ENCODE data around the gene ZNF367. TPM values are rescaled to one million over a fixed set of nuclear protein-coding genes. Genes with fewer than 3 reads are reported as not detected.
A peak's percentile ranks its signal among the peaks of the same experiment; 100 is the strongest.

The ZNF367 gene
- polyA plus RNA-seq, 1 of the 3 experiments (the other 2 are of a cell fraction), result 1.5 TPM

DNA sequence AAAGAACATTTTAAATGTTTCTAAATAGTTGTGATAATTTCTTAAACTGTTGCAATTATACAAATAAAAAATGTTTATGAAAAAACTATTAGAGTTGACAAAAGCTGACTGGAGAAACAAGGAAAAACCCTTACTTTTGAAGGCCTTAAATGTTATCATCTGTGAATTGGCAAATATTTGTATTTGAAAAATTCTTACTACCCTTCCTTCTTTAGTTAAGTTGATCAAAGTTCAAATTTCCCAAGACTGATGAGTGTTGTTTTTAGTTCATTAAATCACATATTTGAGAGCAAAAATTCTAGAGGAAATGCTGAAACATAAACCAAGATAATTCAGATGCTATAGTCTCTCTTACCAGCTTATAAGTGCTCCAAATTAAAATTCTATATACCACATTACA, 32.0 kb downstream of the ZNF367 start:
- Histone ChIP-seq H3K27me3 (ENCODE audit: insufficient read depth) (no peaks in the 10 kb centered on the region), H3K9me2 (no peaks in the 10 kb centered on the region), H3K4me3 (ENCODE audit: low read depth in 2 of 2, low read length in 1 of 2) (no peak overlapping the region), H3K9ac (no peak overlapping the region), H3K27ac (ENCODE audit: low read depth in 2 of 2, low read length in 1 of 2) (no peak overlapping the region), H3K4me1 (ENCODE audit: control insufficient read depth in 1 of 2, insufficient read depth in 2 of 2, low read depth in 1 of 2, low read length in 1 of 2) (peaks cover 9 to 18% of the 10 kb centered on the region in 2 experiments; a peak in 3 of 4 replicates), H3F3A (replicated peaks; ENCODE audit: insufficient read depth) (peaks cover 5% of the 10 kb centered on the region), H2AFZ (ENCODE audit: low read depth) (peak overlapping the region; percentile 27; the same call in 1 of the 2 replicates), H3K4me2 (no peak overlapping the region), H4K20me1 (ENCODE audit: insufficient read depth) (no peaks in the 10 kb centered on the region), H3K36me3 (replicated peaks in 1 of 2; ENCODE audit: control insufficient read depth in 1 of 2, insufficient read depth in 2 of 2, low read length in 1 of 2) (peaks cover 16 to 17% of the 10 kb centered on the region in 2 experiments), H3K9me3 (no peaks in the 10 kb centered on the region), H3K79me2 (ENCODE audit: insufficient read depth) (peaks cover 28% of the 10 kb centered on the region)
- ChIA-PET CTCF (interaction anchor here (1.0 to 1.1 kb wide), 3 partner anchors 9 to 280 kb away, joined by 3 to 4 read pairs (median 3); no protein-coding TSS in a partner anchor), POLR2A (no interaction called here)
- no peak for TF ChIP-seq CHD2 (IDR thresholded peaks at IDR 0.05; ENCODE audit: low read length, partially characterized antibody)
- TF ChIP-seq GATA2 (CRISPR knock-in tag; IDR thresholded peaks at IDR 0.05), result no peak
- TF ChIP-seq MEF2A (IDR thresholded peaks at IDR 0.05; ENCODE audit: borderline replicate concordance, low read depth), result no peak
- no peak for TF ChIP-seq TEAD4 (IDR thresholded peaks at IDR 0.05; ENCODE audit: borderline replicate concordance, insufficient read depth)
- TF ChIP-seq, protein P1, sequence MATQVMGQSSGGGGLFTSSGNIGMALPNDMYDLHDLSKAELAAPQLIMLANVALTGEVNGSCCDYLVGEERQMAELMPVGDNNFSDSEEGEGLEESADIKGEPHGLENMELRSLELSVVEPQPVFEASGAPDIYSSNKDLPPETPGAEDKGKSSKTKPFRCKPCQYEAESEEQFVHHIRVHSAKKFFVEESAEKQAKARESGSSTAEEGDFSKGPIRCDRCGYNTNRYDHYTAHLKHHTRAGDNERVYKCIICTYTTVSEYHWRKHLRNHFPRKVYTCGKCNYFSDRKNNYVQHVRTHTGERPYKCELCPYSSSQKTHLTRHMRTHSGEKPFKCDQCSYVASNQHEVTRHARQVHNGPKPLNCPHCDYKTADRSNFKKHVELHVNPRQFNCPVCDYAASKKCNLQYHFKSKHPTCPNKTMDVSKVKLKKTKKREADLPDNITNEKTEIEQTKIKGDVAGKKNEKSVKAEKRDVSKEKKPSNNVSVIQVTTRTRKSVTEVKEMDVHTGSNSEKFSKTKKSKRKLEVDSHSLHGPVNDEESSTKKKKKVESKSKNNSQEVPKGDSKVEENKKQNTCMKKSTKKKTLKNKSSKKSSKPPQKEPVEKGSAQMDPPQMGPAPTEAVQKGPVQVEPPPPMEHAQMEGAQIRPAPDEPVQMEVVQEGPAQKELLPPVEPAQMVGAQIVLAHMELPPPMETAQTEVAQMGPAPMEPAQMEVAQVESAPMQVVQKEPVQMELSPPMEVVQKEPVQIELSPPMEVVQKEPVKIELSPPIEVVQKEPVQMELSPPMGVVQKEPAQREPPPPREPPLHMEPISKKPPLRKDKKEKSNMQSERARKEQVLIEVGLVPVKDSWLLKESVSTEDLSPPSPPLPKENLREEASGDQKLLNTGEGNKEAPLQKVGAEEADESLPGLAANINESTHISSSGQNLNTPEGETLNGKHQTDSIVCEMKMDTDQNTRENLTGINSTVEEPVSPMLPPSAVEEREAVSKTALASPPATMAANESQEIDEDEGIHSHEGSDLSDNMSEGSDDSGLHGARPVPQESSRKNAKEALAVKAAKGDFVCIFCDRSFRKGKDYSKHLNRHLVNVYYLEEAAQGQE (IDR thresholded peaks at IDR 0.05; ENCODE audit: low read depth, low read length), result no peak
- no peak for TF ChIP-seq FOXJ3 (CRISPR knock-in tag; IDR thresholded peaks at IDR 0.05)
- TF ChIP-seq, protein P2, sequence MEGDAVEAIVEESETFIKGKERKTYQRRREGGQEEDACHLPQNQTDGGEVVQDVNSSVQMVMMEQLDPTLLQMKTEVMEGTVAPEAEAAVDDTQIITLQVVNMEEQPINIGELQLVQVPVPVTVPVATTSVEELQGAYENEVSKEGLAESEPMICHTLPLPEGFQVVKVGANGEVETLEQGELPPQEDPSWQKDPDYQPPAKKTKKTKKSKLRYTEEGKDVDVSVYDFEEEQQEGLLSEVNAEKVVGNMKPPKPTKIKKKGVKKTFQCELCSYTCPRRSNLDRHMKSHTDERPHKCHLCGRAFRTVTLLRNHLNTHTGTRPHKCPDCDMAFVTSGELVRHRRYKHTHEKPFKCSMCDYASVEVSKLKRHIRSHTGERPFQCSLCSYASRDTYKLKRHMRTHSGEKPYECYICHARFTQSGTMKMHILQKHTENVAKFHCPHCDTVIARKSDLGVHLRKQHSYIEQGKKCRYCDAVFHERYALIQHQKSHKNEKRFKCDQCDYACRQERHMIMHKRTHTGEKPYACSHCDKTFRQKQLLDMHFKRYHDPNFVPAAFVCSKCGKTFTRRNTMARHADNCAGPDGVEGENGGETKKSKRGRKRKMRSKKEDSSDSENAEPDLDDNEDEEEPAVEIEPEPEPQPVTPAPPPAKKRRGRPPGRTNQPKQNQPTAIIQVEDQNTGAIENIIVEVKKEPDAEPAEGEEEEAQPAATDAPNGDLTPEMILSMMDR (IDR thresholded peaks at IDR 0.05), result no peak
- no peak for TF ChIP-seq GABPA (IDR thresholded peaks at IDR 0.05; ENCODE audit: low read depth)
- DNase-seq, result no peak

DNA sequence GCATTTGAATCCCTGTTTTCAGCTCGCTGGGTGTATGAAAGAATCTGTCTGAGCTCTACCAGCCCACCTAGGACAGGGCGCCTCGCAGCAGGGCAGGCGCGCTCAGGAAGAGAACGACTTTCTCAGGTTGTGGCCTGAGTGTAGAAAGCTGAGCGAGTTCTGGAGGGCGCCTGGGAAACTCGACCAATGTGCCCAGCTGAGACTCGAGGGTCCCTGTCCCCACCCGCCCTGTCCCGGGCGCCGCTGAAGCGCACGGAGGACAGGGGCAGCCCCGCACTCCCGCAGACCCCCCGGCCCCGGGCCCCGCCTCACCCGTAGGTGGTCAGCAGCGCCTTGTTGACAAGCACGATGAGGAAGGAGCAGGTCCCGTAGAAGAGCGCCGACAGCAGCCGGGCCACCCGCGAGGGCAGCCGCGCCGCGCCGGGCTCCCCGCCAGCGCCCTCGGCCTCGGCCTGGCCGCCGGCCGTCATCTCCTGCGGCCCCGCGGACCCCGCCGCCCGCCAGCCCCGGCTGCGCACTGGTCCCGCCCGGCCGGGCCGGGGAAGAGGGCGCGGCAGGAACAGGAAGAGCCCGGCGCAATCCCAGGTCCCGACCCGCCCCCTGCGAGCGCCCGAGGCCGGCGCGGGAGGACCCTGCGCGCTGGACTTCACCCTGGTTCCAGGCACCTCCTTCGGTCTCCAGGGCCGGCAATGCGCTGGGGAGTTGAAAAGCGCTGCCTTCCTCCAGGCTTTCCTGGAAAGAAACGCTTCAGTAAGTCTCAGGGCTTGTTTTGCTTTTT, 34.8 kb downstream of the ZNF367 start, which contains the start of gene SLC35D2:
Gene SLC35D2 (minus strand): TSS at position 547 of the 778 bp plus-strand sequence. CDS start 77 bp downstream, at position 470.
- no peaks in the 10 kb centered on the region for H3K9me3 ChIP-seq
- H3K4me3 ChIP-seq (ENCODE audit: low read depth in 2 of 2, low read length in 1 of 2), result peak within 1 kb of the TSS; percentile 63 to 74
- peaks cover 56% of the 10 kb centered on the region for H3K79me2 ChIP-seq (ENCODE audit: insufficient read depth)
- no peaks in the 10 kb centered on the region for H3K27me3 ChIP-seq (ENCODE audit: insufficient read depth)
- H3F3A ChIP-seq (replicated peaks; ENCODE audit: insufficient read depth), result peaks cover 12% of the 10 kb centered on the region
- CTCF ChIA-PET, result interaction anchor here (0.9 to 2.1 kb wide), 4 partner anchors 12 to 67 kb away, joined by 3 to 7 read pairs (median 4); no protein-coding TSS in a partner anchor
- H3K9ac ChIP-seq, result peak within 1 kb of the TSS; percentile 73
- H2AFZ ChIP-seq (ENCODE audit: low read depth), result peak within 1 kb of the TSS; percentile 84
- H3K4me1 ChIP-seq (ENCODE audit: control insufficient read depth in 1 of 2, insufficient read depth in 2 of 2, low read depth in 1 of 2, low read length in 1 of 2), result peaks cover 9 to 23% of the 10 kb centered on the region in 2 experiments; a peak in 3 of 4 replicates
- H3K36me3 ChIP-seq (replicated peaks in 1 of 2; ENCODE audit: control insufficient read depth in 1 of 2, insufficient read depth in 2 of 2, low read length in 1 of 2), result peaks cover 11 to 15% of the 10 kb centered on the region in 2 experiments
- peak within 1 kb of the TSS; percentile 99 for H3K4me2 ChIP-seq
- 22% methylated on average over 13 of the region's 73 CpGs for WGBS (ENCODE audit: low lambda C conversion rate)
- DNase-seq, result peak; percentile 93
- H3K9me2 ChIP-seq, result no peaks in the 10 kb centered on the region
- 0 out of 2 replicates have a peak, but pooled peaks cover under 1% of the 10 kb centered on the region for H4K20me1 ChIP-seq (ENCODE audit: insufficient read depth)
- peak within 1 kb of the TSS; percentile 52 to 73 for H3K27ac ChIP-seq (ENCODE audit: low read depth in 2 of 2, low read length in 1 of 2)
- POLR2A ChIA-PET, result no interaction called here
- TF ChIP-seq TAF1 (IDR thresholded peaks at IDR 0.05; ENCODE audit: borderline replicate concordance, low read depth, low read length), result peak; percentile 51; the same call in 1 of the 2 replicates
- TF ChIP-seq, protein P3, sequence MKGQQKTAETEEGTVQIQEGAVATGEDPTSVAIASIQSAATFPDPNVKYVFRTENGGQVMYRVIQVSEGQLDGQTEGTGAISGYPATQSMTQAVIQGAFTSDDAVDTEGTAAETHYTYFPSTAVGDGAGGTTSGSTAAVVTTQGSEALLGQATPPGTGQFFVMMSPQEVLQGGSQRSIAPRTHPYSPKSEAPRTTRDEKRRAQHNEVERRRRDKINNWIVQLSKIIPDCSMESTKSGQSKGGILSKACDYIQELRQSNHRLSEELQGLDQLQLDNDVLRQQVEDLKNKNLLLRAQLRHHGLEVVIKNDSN (IDR thresholded peaks at IDR 0.05; ENCODE audit: borderline replicate concordance, low read depth), result no peak
- TF ChIP-seq NFIC (IDR thresholded peaks at IDR 0.05; ENCODE audit: borderline replicate concordance), result no peak
- TF ChIP-seq, protein P4, sequence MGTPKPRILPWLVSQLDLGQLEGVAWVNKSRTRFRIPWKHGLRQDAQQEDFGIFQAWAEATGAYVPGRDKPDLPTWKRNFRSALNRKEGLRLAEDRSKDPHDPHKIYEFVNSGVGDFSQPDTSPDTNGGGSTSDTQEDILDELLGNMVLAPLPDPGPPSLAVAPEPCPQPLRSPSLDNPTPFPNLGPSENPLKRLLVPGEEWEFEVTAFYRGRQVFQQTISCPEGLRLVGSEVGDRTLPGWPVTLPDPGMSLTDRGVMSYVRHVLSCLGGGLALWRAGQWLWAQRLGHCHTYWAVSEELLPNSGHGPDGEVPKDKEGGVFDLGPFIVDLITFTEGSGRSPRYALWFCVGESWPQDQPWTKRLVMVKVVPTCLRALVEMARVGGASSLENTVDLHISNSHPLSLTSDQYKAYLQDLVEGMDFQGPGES (IDR thresholded peaks at IDR 0.05; ENCODE audit: low read depth, low read length), result no peak
- no peak for TF ChIP-seq GATA2 (CRISPR knock-in tag; IDR thresholded peaks at IDR 0.05)
- TF ChIP-seq FOXM1 (IDR thresholded peaks at IDR 0.05; ENCODE audit: low read depth), result no peak
- TF ChIP-seq, protein P5, sequence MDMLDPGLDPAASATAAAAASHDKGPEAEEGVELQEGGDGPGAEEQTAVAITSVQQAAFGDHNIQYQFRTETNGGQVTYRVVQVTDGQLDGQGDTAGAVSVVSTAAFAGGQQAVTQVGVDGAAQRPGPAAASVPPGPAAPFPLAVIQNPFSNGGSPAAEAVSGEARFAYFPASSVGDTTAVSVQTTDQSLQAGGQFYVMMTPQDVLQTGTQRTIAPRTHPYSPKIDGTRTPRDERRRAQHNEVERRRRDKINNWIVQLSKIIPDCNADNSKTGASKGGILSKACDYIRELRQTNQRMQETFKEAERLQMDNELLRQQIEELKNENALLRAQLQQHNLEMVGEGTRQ (IDR thresholded peaks at IDR 0.05; ENCODE audit: borderline replicate concordance, low read depth, low read length), result no peak
- no peak for TF ChIP-seq TEAD4 (IDR thresholded peaks at IDR 0.05; ENCODE audit: borderline replicate concordance, insufficient read depth)
- TF ChIP-seq CHD2 (IDR thresholded peaks at IDR 0.05; ENCODE audit: low read length, partially characterized antibody), result no peak
